Muscle of leg (tissue), 11 donors: ENCODE data around the gene DYRK3. TPM values are rescaled to one million over a fixed set of nuclear protein-coding genes. Genes with fewer than 3 reads are reported as not detected.

Source experiments
- DNase-seq: peaks from one replicate; pipeline ENCODE4 v3.0.0; 2013
- H3K27ac ChIP-seq: one replicate; pipeline ENCODE4 v1.5.1; 2013; ENCODE audit warnings: mild to moderate bottlenecking, low read length, control low read depth
- H3K27me3 ChIP-seq: one replicate; pipeline ENCODE4 v1.6.1; 2013; ENCODE audit warnings: low read length; ENCODE audit not compliant: control insufficient read depth, insufficient read depth
- H3K36me3 ChIP-seq: one replicate; pipeline ENCODE4 v1.6.1; 2013; ENCODE audit warnings: low read length; ENCODE audit not compliant: control insufficient read depth, insufficient read depth
- H3K4me1 ChIP-seq: one replicate; pipeline ENCODE4 v1.6.1; 2013; ENCODE audit warnings: low read length; ENCODE audit not compliant: control insufficient read depth, insufficient read depth
- H3K4me3 ChIP-seq: one replicate; pipeline ENCODE4 v1.5.1; 2013; ENCODE audit warnings: low read length, control low read depth
- H3K9me3 ChIP-seq: replicated peaks from 2 replicates; pipeline ENCODE4 v1.6.1; 2013; ENCODE audit warnings: low read depth, low read length; ENCODE audit not compliant: control insufficient read depth
- WGBS: methylation state at CpG from one replicate; pipeline ENCODE4 v1.1.5; 2013; ENCODE audit warnings: missing lambda C conversion rate; ENCODE audit not compliant: insufficient coverage; 5-methylcytosine and 5-hydroxymethylcytosine counted together
- polyA plus RNA-seq, 8 donors: library from polyadenylated mRNA; unstranded; fragments of 120-200 nt; gene quantifications; one replicate each; pipeline versions ENCODE4 v1.2.1 to v1.2.3, GENCODE V29; 2013; ENCODE audit warnings: inconsistent platforms in 1 of 8, low replicate concordance in 1 of 8; ENCODE audit not compliant: insufficient read length in 8 of 8, insufficient read depth in 1 of 8
- total RNA-seq: library from RNA; stranded (reverse); fragments of 120-200 nt; gene quantifications from one replicate; pipeline ENCODE4 v1.2.4, GENCODE V29; 2013

Gene DYRK3
- total and polyA plus RNA-seq, 9 donors = 2.5 to 7.3 (median 5.0) TPM

DNA sequence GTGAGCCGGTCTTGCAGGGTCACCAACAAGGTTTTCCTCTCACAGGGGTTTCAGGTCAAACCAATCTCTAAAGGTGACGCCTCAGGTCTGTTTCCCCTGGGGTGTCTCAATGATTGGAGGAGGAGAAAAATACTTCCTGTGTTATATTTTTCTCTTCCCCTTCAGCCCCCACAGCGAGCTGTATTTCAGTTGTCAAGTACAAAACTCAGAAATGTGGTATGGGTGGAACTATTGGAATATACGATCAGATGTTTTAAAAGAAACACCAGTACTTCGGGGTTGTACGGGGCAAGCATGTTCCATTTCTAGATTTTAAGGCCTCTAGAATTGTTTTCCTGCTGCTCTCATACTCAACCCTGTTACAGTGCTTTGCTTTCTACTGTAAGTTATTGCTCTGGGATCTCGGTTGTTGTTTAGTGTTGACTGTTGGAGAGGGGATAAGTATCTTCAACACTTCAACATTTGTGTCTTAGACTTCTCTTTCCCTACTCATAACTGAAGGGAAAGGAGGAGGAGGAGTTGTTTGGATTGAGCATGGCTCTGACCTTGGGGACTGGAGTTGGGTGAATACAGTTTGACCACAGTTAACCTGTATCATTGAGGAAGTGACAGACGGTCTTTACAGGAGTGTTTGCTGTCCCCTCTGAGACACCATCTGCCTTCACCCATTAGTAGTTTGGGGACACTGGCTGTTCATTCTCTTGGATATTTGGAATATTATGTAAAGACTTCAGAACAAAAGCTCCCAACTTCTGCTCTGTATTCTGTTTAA, 51.3 kb downstream of the DYRK3 start:
- WGBS = 0% methylated on average over 3 of the region's 8 CpGs
- Histone ChIP-seq H3K4me1 (peaks cover 42% of the 10 kb centered on the region), H3K36me3 (peaks cover 3% of the 10 kb centered on the region), H3K27me3 (peaks cover 11% of the 10 kb centered on the region), H3K27ac (peak overlapping the region; percentile 97), H3K9me3 (no peaks in the 10 kb centered on the region), H3K4me3 (peak overlapping the region; percentile 76)
- DNase-seq = no peak

- no peak for DNase-seq
- H3K27me3 ChIP-seq = peaks cover 11% of the 10 kb centered on the region
- H3K27ac ChIP-seq = no peak overlapping the region
- peaks cover 49% of the 10 kb centered on the region for H3K4me1 ChIP-seq
- H3K9me3 ChIP-seq = no peaks in the 10 kb centered on the region
- H3K36me3 ChIP-seq = peaks cover 3% of the 10 kb centered on the region
- no peak overlapping the region for H3K4me3 ChIP-seq
- WGBS = 33% methylated on average over 1 of the region's 7 CpGs
Measured at GRCh38 chr1:206687251-206687914, 52.0 kb downstream of the DYRK3 start.

GRCh38 chr1:206687915-206688442, 52.6 kb downstream of the DYRK3 start:
- peaks cover 10% of the 10 kb centered on the region for H3K27me3 ChIP-seq
- DNase-seq = no peak
- no peak overlapping the region for H3K27ac ChIP-seq
- peaks cover 3% of the 10 kb centered on the region for H3K36me3 ChIP-seq
- H3K9me3 ChIP-seq = no peaks in the 10 kb centered on the region
- H3K4me1 ChIP-seq = peaks cover 55% of the 10 kb centered on the region
- 20% methylated on average over 1 of the region's 2 CpGs for WGBS
- H3K4me3 ChIP-seq = no peak overlapping the region

GRCh38 chr1:206690516-206690915, 55.2 kb downstream of the DYRK3 start:
- no peak overlapping the region for H3K27ac ChIP-seq
- no peak for DNase-seq
- H3K9me3 ChIP-seq = no peaks in the 10 kb centered on the region
- H3K27me3 ChIP-seq = no peaks in the 10 kb centered on the region
- H3K36me3 ChIP-seq = peaks cover 12% of the 10 kb centered on the region
- WGBS = no CpG with 5 or more reads among the region's 2 CpGs
- H3K4me3 ChIP-seq = no peak overlapping the region
- H3K4me1 ChIP-seq = peaks cover 76% of the 10 kb centered on the region

DNA sequence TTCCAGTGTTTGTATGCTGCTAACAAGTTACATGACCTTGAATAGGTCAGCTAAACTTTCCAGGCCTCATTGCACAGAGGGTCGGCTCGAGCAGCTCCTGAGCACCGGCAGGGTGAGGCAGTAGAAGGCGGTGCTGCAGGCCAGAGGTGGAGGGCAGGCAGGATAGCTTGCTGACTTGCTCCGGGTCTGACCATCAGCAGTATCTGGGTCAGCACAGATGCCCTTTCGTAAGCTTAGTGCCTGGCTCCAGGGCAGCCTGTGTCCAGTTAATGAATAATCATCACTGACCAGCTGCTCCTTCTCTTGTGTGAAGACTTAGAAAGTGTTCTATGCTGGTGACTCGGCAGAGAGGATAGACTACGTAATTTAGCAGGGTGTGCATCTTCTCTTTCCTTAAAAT, 56.3 kb downstream of the DYRK3 start:
- 78% methylated on average over 5 of the region's 8 CpGs for WGBS
- no peak overlapping the region for H3K4me3 ChIP-seq
- H3K9me3 ChIP-seq = no peaks in the 10 kb centered on the region
- H3K36me3 ChIP-seq = peaks cover 14% of the 10 kb centered on the region
- peaks cover 84% of the 10 kb centered on the region for H3K4me1 ChIP-seq
- no peak for DNase-seq
- no peaks in the 10 kb centered on the region for H3K27me3 ChIP-seq
- peak overlapping the region; percentile 92 for H3K27ac ChIP-seq

DNA sequence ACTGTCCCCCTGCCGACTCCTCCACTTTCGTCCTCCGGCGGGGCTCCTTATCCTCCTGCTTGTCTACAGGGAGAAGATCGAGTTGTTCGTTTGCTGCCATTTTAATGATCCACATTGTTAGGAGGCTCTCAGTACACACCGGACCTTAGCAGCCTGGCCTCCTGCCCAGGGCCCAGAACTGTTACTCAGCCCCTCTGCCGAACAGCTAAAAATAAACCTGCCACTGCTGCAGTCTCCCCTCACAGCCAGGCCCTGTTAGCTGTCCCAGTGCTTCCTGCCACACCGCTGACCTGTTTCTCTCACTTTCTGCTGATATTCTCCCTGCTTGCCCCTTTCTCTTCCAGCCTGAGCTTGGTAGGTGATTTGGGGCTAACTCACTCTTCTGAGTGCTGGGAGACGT, 57.7 kb downstream of the DYRK3 start:
- Histone ChIP-seq H3K36me3 (peaks cover 20% of the 10 kb centered on the region), H3K27me3 (no peaks in the 10 kb centered on the region), H3K27ac (peak overlapping the region; percentile 92), H3K4me3 (no peak overlapping the region), H3K9me3 (no peaks in the 10 kb centered on the region), H3K4me1 (peaks cover 80% of the 10 kb centered on the region)
- WGBS = 20% methylated on average over 4 of the region's 10 CpGs
- DNase-seq = peak; percentile 84

GRCh38 chr1:206693592-206693991, 58.3 kb downstream of the DYRK3 start:
- Histone ChIP-seq H3K27ac (peak overlapping the region; percentile 92), H3K9me3 (no peaks in the 10 kb centered on the region), H3K4me1 (peaks cover 76% of the 10 kb centered on the region), H3K27me3 (no peaks in the 10 kb centered on the region), H3K4me3 (no peak overlapping the region), H3K36me3 (peaks cover 21% of the 10 kb centered on the region)
- DNase-seq = no peak
- WGBS = 55% methylated on average over 6 of the region's 7 CpGs

- no peak overlapping the region for H3K4me3 ChIP-seq
- 53% methylated on average over 8 of the region's 11 CpGs for WGBS
- H3K27ac ChIP-seq = peak overlapping the region; percentile 92
Measured at GRCh38 chr1:206694171-206695124, 59.1 kb downstream of the DYRK3 start.

DNA sequence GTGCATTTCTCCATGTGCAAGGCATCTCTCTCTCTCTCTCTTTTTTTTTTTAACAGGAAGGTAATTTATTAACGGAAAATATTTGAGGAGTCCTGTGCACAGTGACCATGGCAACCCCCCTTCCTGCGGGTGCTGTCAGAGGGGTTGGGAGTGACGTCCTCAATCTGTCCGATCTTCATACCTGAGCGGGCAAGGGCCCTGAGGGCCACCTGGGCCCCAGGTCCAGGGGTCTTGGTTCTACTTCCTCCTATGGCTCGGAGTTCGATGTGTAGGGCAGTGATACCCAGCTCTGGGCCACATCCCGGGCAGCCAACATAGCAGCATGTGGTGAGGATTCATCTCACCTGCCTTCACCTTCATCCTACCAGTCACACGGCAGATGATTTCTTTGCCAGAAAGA, 60.4 kb downstream of the DYRK3 start:
- H3K4me3 ChIP-seq = no peak overlapping the region
- 100% methylated on average over 2 of the region's 9 CpGs for WGBS
- no peaks in the 10 kb centered on the region for H3K27me3 ChIP-seq
- H3K27ac ChIP-seq = no peak overlapping the region
- H3K4me1 ChIP-seq = peaks cover 78% of the 10 kb centered on the region
- no peaks in the 10 kb centered on the region for H3K9me3 ChIP-seq
- H3K36me3 ChIP-seq = peaks cover 18% of the 10 kb centered on the region
- DNase-seq = no peak

More at GRCh38 chr1:206694171-206695124, 59.1 kb downstream of the DYRK3 start:
- H3K9me3 ChIP-seq = no peaks in the 10 kb centered on the region
- DNase-seq = no peak
- no peaks in the 10 kb centered on the region for H3K27me3 ChIP-seq
- peaks cover 77% of the 10 kb centered on the region for H3K4me1 ChIP-seq
- peaks cover 18% of the 10 kb centered on the region for H3K36me3 ChIP-seq
